ENCODE measurements around the gene SULT1C4. TPM values are rescaled to one million over a fixed set of nuclear protein-coding genes. Genes with fewer than 3 reads are reported as not detected.

SULT1C4 gene
- total RNA-seq, 1 experiment from 2014 or later = not detected

GRCh38 chr2:108407864-108408729, 30.3 kb downstream of the SULT1C4 start:
- no peak for TF ChIP-seq POLR2AphosphoS5 (IDR thresholded peaks at IDR 0.05; ENCODE audit: low read depth, low read length)
- TF ChIP-seq CTCF (IDR thresholded peaks at IDR 0.05) = no peak
- no peak for TF ChIP-seq SIN3A (IDR thresholded peaks at IDR 0.05; ENCODE audit: borderline replicate concordance, insufficient read depth, low read depth, low read length)
- TF ChIP-seq TCF7L2 (IDR thresholded peaks at IDR 0.05; ENCODE audit: low read depth, low read length) = no peak
- TF ChIP-seq REST (IDR thresholded peaks at IDR 0.05; ENCODE audit: insufficient read depth in 1 of 2, low read depth in 2 of 2, low read length in 1 of 2) = no peak
- POLR2A ChIA-PET = no interaction called here
- no peaks in the 10 kb centered on the region for H3K4me1 ChIP-seq (ENCODE audit: control insufficient read depth, insufficient read depth, low read length)

GRCh38 chr2:108409768-108410167, 32.0 kb downstream of the SULT1C4 start:
- intact Hi-C loops (cut with micrococcal nuclease; ENCODE audit: unreplicated experiment) (no loop called here), in situ Hi-C loops (cut with HindIII; ENCODE audit: low pct_unique_long_range_greater_than_20kb, low sequenced_read_pairs) (no loop called here)
- DNase-seq (ENCODE audit: low read depth, low spot score) = no peak
- POLR2A ChIA-PET = no interaction called here
- Histone ChIP-seq H3K9me3 (ENCODE audit: control insufficient read depth, insufficient read depth, low read depth, low read length) (peaks cover 3% of the 10 kb centered on the region; the same call in 1 of the 2 replicates), H3K4me3 (ENCODE audit: low read depth in 2 of 2, low read length in 2 of 2) (no peak overlapping the region), H3K36me3 (ENCODE audit: control insufficient read depth, insufficient read depth, low read length) (no peaks in the 10 kb centered on the region), H3K4me1 (ENCODE audit: control insufficient read depth, insufficient read depth, low read length) (no peaks in the 10 kb centered on the region), H3K27ac (ENCODE audit: low read length) (no peak overlapping the region), H3K27me3 (ENCODE audit: control insufficient read depth, insufficient read depth, low read length) (no peaks in the 10 kb centered on the region)
- no peak for TF ChIP-seq SIN3A (IDR thresholded peaks at IDR 0.05; ENCODE audit: borderline replicate concordance, insufficient read depth, low read depth, low read length)
- TF ChIP-seq POLR2AphosphoS5 (IDR thresholded peaks at IDR 0.05; ENCODE audit: low read depth, low read length) = no peak
- TF ChIP-seq CTCF (IDR thresholded peaks at IDR 0.05) = no peak
- TF ChIP-seq TCF7L2 (IDR thresholded peaks at IDR 0.05; ENCODE audit: low read depth, low read length) = no peak
- no peak for TF ChIP-seq REST (IDR thresholded peaks at IDR 0.05; ENCODE audit: insufficient read depth in 1 of 2, low read depth in 2 of 2, low read length in 1 of 2)
- ATAC-seq = no peak
- CTCF ChIA-PET = no interaction called here
- BruUV-seq (replicated peaks) = no TSS peak

More at GRCh38 chr2:108407864-108408729, 30.3 kb downstream of the SULT1C4 start:
- H3K4me3 ChIP-seq (ENCODE audit: low read depth in 2 of 2, low read length in 2 of 2) = no peak overlapping the region
- H3K36me3 ChIP-seq (ENCODE audit: control insufficient read depth, insufficient read depth, low read length) = no peaks in the 10 kb centered on the region
- no TSS peak for BruUV-seq (replicated peaks)
- DNase-seq (ENCODE audit: low read depth, low spot score) (no peak), ATAC-seq (no peak)
- peaks cover 3% of the 10 kb centered on the region; the same call in 1 of the 2 replicates for H3K9me3 ChIP-seq (ENCODE audit: control insufficient read depth, insufficient read depth, low read depth, low read length)
- H3K27ac ChIP-seq (ENCODE audit: low read length) = no peak overlapping the region
- intact Hi-C loops (cut with micrococcal nuclease; ENCODE audit: unreplicated experiment) (no loop called here), in situ Hi-C loops (cut with HindIII; ENCODE audit: low pct_unique_long_range_greater_than_20kb, low sequenced_read_pairs) (no loop called here)
- H3K27me3 ChIP-seq (ENCODE audit: control insufficient read depth, insufficient read depth, low read length) = no peaks in the 10 kb centered on the region
- CTCF ChIA-PET = no interaction called here

Measured in Panc1 (cell line).